Measurements from ENCODE around the gene ESRRA.

- TF ChIP-seq CTCF (conservative IDR thresholded peaks at IDR 0.05; ENCODE audit: low read length) (no peak), EZH2phosphoT487 (IDR thresholded peaks at IDR 0.05; ENCODE audit: borderline replicate concordance, low read depth, low read length) (no peak)
Observed at GRCh38 chr11:64321533-64321932, 16.2 kb downstream of the ESRRA start.

All from OCI-LY7 (cell line).